Tibial nerve (tissue), 4 donors: ENCODE measurements around the gene MSANTD1. TPM values are rescaled to one million over a fixed set of nuclear protein-coding genes. Genes with fewer than 3 reads are reported as not detected.

Experiments used
- DNase-seq, 2 donors: peaks; one replicate each; pipeline ENCODE4 v3.0.0-alpha.2; 2019; ENCODE audit warnings: low spot score in 2 of 2
- H3K27ac ChIP-seq, 4 donors: fragments of 200-600 bp; sonication (generic) in 3 of 4; one replicate each; pipeline ENCODE4 v1.5.1; 2017 to 2019; ENCODE audit warnings: mild to moderate bottlenecking in 1 of 4
- H3K27me3 ChIP-seq, 2 donors: fragments of 200-600 bp; sonication (generic) in 1 of 2; one replicate each; pipeline versions ENCODE4 v1.5.1 to v1.6.0; 2017 to 2019
- H3K36me3 ChIP-seq, 3 donors: fragments of 200-600 bp; sonication (generic); one replicate each; pipeline ENCODE4 v1.5.1; 2018 to 2019
- H3K4me1 ChIP-seq, 4 donors: fragments of 200-600 bp; sonication (generic) in 3 of 4; one replicate each; pipeline ENCODE4 v1.5.1; 2017 to 2019
- H3K4me3 ChIP-seq, 4 donors: fragments of 200-600 bp; sonication (generic) in 3 of 4; one replicate each; pipeline ENCODE4 v1.5.1; 2017 to 2019; ENCODE audit warnings: mild to moderate bottlenecking in 1 of 4, moderate library complexity in 1 of 4
- H3K9me3 ChIP-seq, 4 donors: fragments of 200-600 bp; sonication (generic) in 3 of 4; one replicate each; pipeline ENCODE4 v1.5.1; 2017 to 2019
- CTCF ChIP-seq, 5 experiments: fragments of 200-600 bp in 3 of 5; fragments of 450-650 bp in 2 of 5; sonication (generic) in 3 of 5; IDR thresholded peaks; one replicate each; pipeline ENCODE4 v1.5.1; 2016 to 2019; ENCODE audit warnings: antibody characterized with exemption in 5 of 5, mild to moderate bottlenecking in 3 of 5, moderate library complexity in 2 of 5
- EP300 ChIP-seq, 2 donors: sonication (generic); formaldehyde crosslinking; IDR thresholded peaks; one replicate each; pipeline ENCODE4 v1.6.1; 2017; ENCODE audit warnings: antibody characterized with exemption in 2 of 2, mild to moderate bottlenecking in 1 of 2
- POLR2A ChIP-seq, 2 donors: fragments of 450-650 bp; IDR thresholded peaks; one replicate each; pipeline ENCODE4 v1.6.1; 2017; ENCODE audit warnings: antibody characterized with exemption in 2 of 2, mild to moderate bottlenecking in 2 of 2, moderate library complexity in 2 of 2
- WGBS, 2 donors: methylation state at CpG; one replicate each; pipeline ENCODE4 v1.1.5; 2018; 5-methylcytosine and 5-hydroxymethylcytosine counted together
- total RNA-seq, 4 donors: library from RNA; depleted of rRNA; stranded (reverse); fragments of >200 nt; gene quantifications; one replicate each; pipeline ENCODE4 v1.1.0, GENCODE V29; 2016

Gene MSANTD1
- total RNA-seq, 4 donors from 2014 or later: 1.2 to 2.0 (median 1.4) TPM

- Histone ChIP-seq H3K9me3 (no peaks in the 10 kb centered on the region), H3K27me3 (no peaks in the 10 kb centered on the region), H3K4me1 (peaks cover 0 to 40% (median 14%) of the 10 kb centered on the region in 4 donors), H3K36me3 (peaks cover 0 to 73% (median 7%) of the 10 kb centered on the region in 3 donors), H3K4me3 (no peak overlapping the region), H3K27ac (peak overlapping the region in 3 of 4 donors; percentile 27 to 53 (median 50))
- WGBS, 2 donors: 58 to 65% methylated on average over 22 of the region's 22 CpGs
- no peak for TF ChIP-seq CTCF (IDR thresholded peaks at IDR 0.05)
- TF ChIP-seq POLR2A (IDR thresholded peaks at IDR 0.05): no peak
- TF ChIP-seq EP300 (IDR thresholded peaks at IDR 0.05): no peak
- DNase-seq: no peak
Measured at GRCh38 chr4:3202836-3203820, 45.8 kb upstream of the MSANTD1 start.

- Histone ChIP-seq H3K9me3 (no peaks in the 10 kb centered on the region), H3K4me1 (peaks cover 0 to 40% (median 14%) of the 10 kb centered on the region in 4 donors), H3K27ac (peak overlapping the region in 3 of 4 donors; percentile 27 to 53 (median 53)), H3K27me3 (no peaks in the 10 kb centered on the region), H3K36me3 (peaks cover 0 to 73% (median 7%) of the 10 kb centered on the region in 3 donors), H3K4me3 (no peak overlapping the region)
- TF ChIP-seq CTCF (IDR thresholded peaks at IDR 0.05) (no peak), EP300 (IDR thresholded peaks at IDR 0.05) (no peak), POLR2A (IDR thresholded peaks at IDR 0.05) (no peak)
- WGBS, 2 donors: 44 to 54% methylated on average over 8 of the region's 8 CpGs
- DNase-seq: no peak
Measured at GRCh38 chr4:3203971-3204431, 45.0 kb upstream of the MSANTD1 start.

DNA sequence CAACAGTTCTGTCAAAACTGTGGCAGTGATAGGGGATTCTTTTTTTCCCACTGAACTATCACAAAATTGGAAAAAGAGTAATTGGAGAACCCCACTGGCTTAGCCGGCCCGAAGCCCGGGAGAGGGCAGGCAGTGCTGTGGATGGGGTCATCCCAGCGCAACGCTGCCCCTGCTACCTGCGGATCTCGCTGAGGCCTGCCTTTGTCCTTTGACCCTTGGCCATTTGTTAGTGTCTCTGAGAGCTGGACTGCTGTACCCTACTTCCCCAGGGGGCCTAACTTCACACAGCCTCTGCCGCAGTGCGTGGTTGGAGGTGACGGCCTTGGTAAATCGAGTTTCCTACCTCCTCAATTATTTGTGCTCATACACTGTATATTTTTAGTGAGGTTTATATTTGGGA is 43.0 kb upstream of the MSANTD1 start:
- no peaks in the 10 kb centered on the region for H3K9me3 ChIP-seq
- H3K27me3 ChIP-seq: no peaks in the 10 kb centered on the region
- peaks cover 0 to 32% (median 14%) of the 10 kb centered on the region in 4 donors for H3K4me1 ChIP-seq
- no peak overlapping the region for H3K4me3 ChIP-seq
- no peak for DNase-seq
- TF ChIP-seq CTCF (IDR thresholded peaks at IDR 0.05): no peak
- no peak for TF ChIP-seq POLR2A (IDR thresholded peaks at IDR 0.05)
- no peak for TF ChIP-seq EP300 (IDR thresholded peaks at IDR 0.05)
- WGBS, 2 donors: 83% methylated on average over 11 of the region's 11 CpGs
- no peak overlapping the region for H3K27ac ChIP-seq
- H3K36me3 ChIP-seq: peaks cover 0 to 74% (median 0%) of the 10 kb centered on the region in 3 donors

GRCh38 chr4:3206439-3207100 is 42.4 kb upstream of the MSANTD1 start:
- H3K27ac ChIP-seq: no peak overlapping the region
- WGBS, 2 donors: 94 to 95% methylated on average over 18 of the region's 18 CpGs
- DNase-seq: no peak
- H3K4me1 ChIP-seq: peaks cover 0 to 30% (median 14%) of the 10 kb centered on the region in 4 donors
- TF ChIP-seq CTCF (IDR thresholded peaks at IDR 0.05) (no peak), EP300 (IDR thresholded peaks at IDR 0.05) (no peak), POLR2A (IDR thresholded peaks at IDR 0.05) (no peak)
- no peaks in the 10 kb centered on the region for H3K9me3 ChIP-seq
- H3K36me3 ChIP-seq: peaks cover 0 to 75% (median 0%) of the 10 kb centered on the region in 3 donors
- no peaks in the 10 kb centered on the region for H3K27me3 ChIP-seq
- no peak overlapping the region for H3K4me3 ChIP-seq
